CD14-positive monocyte (primary cell): ENCODE data around the gene TMEM53. TPM values are rescaled to one million over a fixed set of nuclear protein-coding genes. Genes with fewer than 3 reads are reported as not detected.

Experiments used
- DNase-seq, 3 donors: peaks; one replicate each; pipeline ENCODE4 v3.0.0-alpha.2; 2011 to 2022
- H2AFZ ChIP-seq: 2 replicates; pipeline ENCODE4 v1.6.0; 2012; ENCODE audit warnings: mild to moderate bottlenecking, low read depth, low read length, inconsistent platforms; ENCODE audit not compliant: insufficient read depth, poor library complexity, severe bottlenecking
- H3K27ac ChIP-seq, 2 donors: 1 replicate in 1 of 2; 2 replicates in 1 of 2; pipeline ENCODE4 v1.5.1; 2012 to 2013; ENCODE audit warnings: low read length in 2 of 2, control low read depth in 1 of 2, inconsistent platforms in 1 of 2, low read depth in 1 of 2, mild to moderate bottlenecking in 1 of 2
- H3K27me3 ChIP-seq, 2 donors: one replicate each; pipeline versions ENCODE4 v1.6.0 to v1.6.1; 2011 to 2013; ENCODE audit warnings: low read length in 2 of 2; ENCODE audit not compliant: control insufficient read depth in 2 of 2, insufficient read depth in 2 of 2
- H3K36me3 ChIP-seq, 2 donors: replicated peaks in 1 of 2; 1 replicate in 1 of 2; 2 replicates in 1 of 2; pipeline versions ENCODE4 v1.5.1 to v1.6.1; 2012 to 2013; ENCODE audit warnings: low read length in 2 of 2, control low read depth in 1 of 2, inconsistent platforms in 1 of 2, mild to moderate bottlenecking in 1 of 2; ENCODE audit not compliant: insufficient read depth in 2 of 2, control insufficient read depth in 1 of 2
- H3K4me1 ChIP-seq, 2 donors: 1 replicate in 1 of 2; 2 replicates in 1 of 2; pipeline versions ENCODE4 v1.5.1 to v1.6.1; 2012 to 2013; ENCODE audit warnings: low read length in 2 of 2, control low read depth in 1 of 2, inconsistent platforms in 1 of 2, mild to moderate bottlenecking in 1 of 2, moderate library complexity in 1 of 2; ENCODE audit not compliant: insufficient read depth in 2 of 2, control insufficient read depth in 1 of 2
- H3K4me2 ChIP-seq: replicated peaks from 2 replicates; pipeline ENCODE3; 2012; ENCODE audit warnings: low read length, moderate library complexity, mild to moderate bottlenecking; ENCODE audit not compliant: poor library complexity, severe bottlenecking; ENCODE audit errors: extremely low read depth
- H3K4me3 ChIP-seq, 3 experiments: fragments of 200-600 bp in 1 of 3; sonication (generic) in 1 of 3; replicated peaks in 1 of 3; 1 replicate in 2 of 3; 2 replicates in 1 of 3; pipeline ENCODE4 v1.5.1; 2011 to 2013; ENCODE audit warnings: low read length in 3 of 3, mild to moderate bottlenecking in 3 of 3, control low read depth in 2 of 3, low read depth in 2 of 3, inconsistent platforms in 1 of 3, moderate library complexity in 1 of 3
- H3K79me2 ChIP-seq: 2 replicates; pipeline ENCODE4 v1.6.0; 2012; ENCODE audit warnings: mild to moderate bottlenecking, control low read depth, inconsistent platforms, low read length, moderate library complexity; ENCODE audit not compliant: insufficient read depth
- H3K9ac ChIP-seq: 2 replicates; pipeline ENCODE4 v1.6.0; 2017; ENCODE audit warnings: low read length, mild to moderate bottlenecking; ENCODE audit not compliant: insufficient read depth, poor library complexity, severe bottlenecking
- H3K9me3 ChIP-seq, 2 donors: replicated peaks in 1 of 2; 1 replicate in 1 of 2; 2 replicates in 1 of 2; pipeline versions ENCODE4 v1.5.1 to v1.6.1; 2012 to 2013; ENCODE audit warnings: low read length in 2 of 2, control low read depth in 1 of 2; ENCODE audit not compliant: control insufficient read depth in 1 of 2, insufficient read depth in 1 of 2
- H4K20me1 ChIP-seq: 2 replicates; pipeline ENCODE4 v1.6.0; 2012; ENCODE audit warnings: mild to moderate bottlenecking, low read length, control low read depth, moderate library complexity; ENCODE audit not compliant: insufficient read depth
- H3K27ac Mint-ChIP-seq, 7 donors: one replicate each; pipeline ENCODE4 v1.8.0; 2020; ENCODE audit warnings: mild to moderate bottlenecking in 7 of 7, mixed read lengths in 7 of 7, moderate library complexity in 6 of 7, inconsistent platforms in 2 of 7
- H3K27me3 Mint-ChIP-seq, 3 donors: one replicate each; pipeline ENCODE4 v1.8.0; 2021 to 2022; ENCODE audit warnings: low read depth in 3 of 3, mild to moderate bottlenecking in 3 of 3, mixed read lengths in 3 of 3, moderate library complexity in 3 of 3, inconsistent platforms in 1 of 3
- H3K36me3 Mint-ChIP-seq, 2 donors: one replicate each; pipeline ENCODE4 v1.8.0; 2020; ENCODE audit warnings: mixed read lengths in 2 of 2, inconsistent platforms in 1 of 2, mild to moderate bottlenecking in 1 of 2
- H3K4me1 Mint-ChIP-seq: one replicate; pipeline ENCODE4 v1.8.0; 2020; ENCODE audit warnings: mild to moderate bottlenecking, mixed read lengths
- H3K4me3 Mint-ChIP-seq, 2 donors: one replicate each; pipeline ENCODE4 v1.8.0; 2020; ENCODE audit warnings: mild to moderate bottlenecking in 2 of 2, mixed read lengths in 2 of 2, moderate library complexity in 1 of 2
- H3K9me3 Mint-ChIP-seq, 7 donors: one replicate each; pipeline ENCODE4 v1.8.0; 2020 to 2022; ENCODE audit warnings: mixed read lengths in 7 of 7, mild to moderate bottlenecking in 6 of 7, moderate library complexity in 6 of 7, inconsistent platforms in 2 of 7
- CTCF ChIP-seq: fragments of 200-600 bp; IDR thresholded peaks from one replicate; pipeline ENCODE4 v1.8.0; 2022; ENCODE audit warnings: antibody characterized with exemption, mild to moderate bottlenecking
- WGBS: methylation state at CpG from one replicate; pipeline ENCODE4 v1.1.5; 2013; ENCODE audit warnings: missing lambda C conversion rate; ENCODE audit not compliant: insufficient coverage; 5-methylcytosine and 5-hydroxymethylcytosine counted together
- intact Hi-C, 2 donors: fragments of 100-400 bp; cut with micrococcal nuclease; formaldehyde crosslinking; loops; one replicate each; pipeline versions ENCODE4 v1.15.0 to v1.15.1; 2023
- polyA plus RNA-seq, 3 donors: library from polyadenylated mRNA; depleted of rRNA in 1 of 3; unstranded in 2 of 3; stranded (reverse) in 1 of 3; fragments of 300-500 nt in 2 of 3; fragments of >200 nt in 1 of 3; fragmentation: Illumina TruSeq in 2 of 3; gene quantifications; 1 replicate in 2 of 3; 2 replicates in 1 of 3; pipeline ENCODE4 v1.2.3, GENCODE V29; 2012 to 2021

TMEM53 gene
- polyA plus RNA-seq, 3 donors, result 4.8 to 8.8 (median 8.6) TPM

DNA sequence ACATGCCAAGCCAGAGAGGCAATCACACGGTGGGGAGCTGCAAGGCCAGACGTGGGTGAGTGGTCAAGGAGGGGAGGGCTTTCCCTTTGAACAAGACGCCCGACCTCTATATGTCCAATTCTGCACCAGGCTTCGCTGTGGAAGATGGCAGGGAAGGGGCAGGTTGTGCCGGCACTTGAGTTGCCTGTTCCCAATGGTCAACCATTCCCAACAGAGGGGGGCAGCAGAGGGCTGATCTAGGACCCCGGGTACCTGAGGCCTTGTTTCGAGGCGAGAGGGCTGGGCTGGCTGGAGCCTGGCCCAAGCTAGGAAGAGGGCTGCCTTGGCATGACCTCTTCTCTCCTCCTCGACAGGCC is 64.9 kb downstream of the TMEM53 start:
- no peak for TF ChIP-seq CTCF
- H3K4me3 Mint-ChIP-seq, result no peak overlapping the region
- H3K4me1 Mint-ChIP-seq, result peaks cover 4% of the 10 kb centered on the region
- Histone ChIP-seq H3K4me2 (no peak overlapping the region), H3K79me2 (no peaks in the 10 kb centered on the region), H3K27me3 (no peaks in the 10 kb centered on the region), H3K9ac (no peak overlapping the region), H3K4me3 (no peak overlapping the region), H3K4me1 (no peaks in the 10 kb centered on the region), H4K20me1 (no peaks in the 10 kb centered on the region), H2AFZ (no peak overlapping the region), H3K9me3 (no peaks in the 10 kb centered on the region), H3K27ac (no peak overlapping the region), H3K36me3 (no peaks in the 10 kb centered on the region)
- no peaks in the 10 kb centered on the region for H3K36me3 Mint-ChIP-seq
- intact Hi-C loops, result no loop called here
- 100% methylated on average over 4 of the region's 10 CpGs for whole genome bisulfite sequencing
- no peak overlapping the region for H3K27ac Mint-ChIP-seq
- DNase-seq, result no peak
- peaks cover 0 to 4% (median 0%) of the 10 kb centered on the region in 7 donors for H3K9me3 Mint-ChIP-seq
- H3K27me3 Mint-ChIP-seq, result peaks cover 0 to 5% (median 2%) of the 10 kb centered on the region in 3 donors

- no peaks in the 10 kb centered on the region for H3K79me2 ChIP-seq
- Mint-ChIP-seq H3K9me3 (peaks cover 0 to 4% (median 0%) of the 10 kb centered on the region in 7 donors), H3K36me3 (no peaks in the 10 kb centered on the region), H3K4me1 (peaks cover 4% of the 10 kb centered on the region), H3K4me3 (no peak overlapping the region), H3K27ac (no peak overlapping the region), H3K27me3 (peaks cover 0 to 5% (median 0%) of the 10 kb centered on the region in 3 donors)
- no peaks in the 10 kb centered on the region for H3K27me3 ChIP-seq
- H2AFZ ChIP-seq, result no peak overlapping the region
- H3K9ac ChIP-seq, result no peak overlapping the region
- intact Hi-C loops, result no loop called here
- no peak for DNase-seq
- no peaks in the 10 kb centered on the region for H3K4me1 ChIP-seq
- no peaks in the 10 kb centered on the region for H3K36me3 ChIP-seq
- no peak overlapping the region for H3K4me2 ChIP-seq
- no peaks in the 10 kb centered on the region for H4K20me1 ChIP-seq
- no peak overlapping the region for H3K27ac ChIP-seq
- no peak overlapping the region for H3K4me3 ChIP-seq
- no peaks in the 10 kb centered on the region for H3K9me3 ChIP-seq
- TF ChIP-seq CTCF, result no peak
- 98% methylated on average over 6 of the region's 6 CpGs for WGBS
Measured at GRCh38 chr1:44608141-44608540, 66.1 kb downstream of the TMEM53 start.
